ENCODE results near the gene LMO7.
"Not testable (repeated sequence)": the region's sequence is repeated elsewhere in the genome, so short reads cannot be mapped to it uniquely, and the experiment has no call there.

The LMO7 gene

DNA sequence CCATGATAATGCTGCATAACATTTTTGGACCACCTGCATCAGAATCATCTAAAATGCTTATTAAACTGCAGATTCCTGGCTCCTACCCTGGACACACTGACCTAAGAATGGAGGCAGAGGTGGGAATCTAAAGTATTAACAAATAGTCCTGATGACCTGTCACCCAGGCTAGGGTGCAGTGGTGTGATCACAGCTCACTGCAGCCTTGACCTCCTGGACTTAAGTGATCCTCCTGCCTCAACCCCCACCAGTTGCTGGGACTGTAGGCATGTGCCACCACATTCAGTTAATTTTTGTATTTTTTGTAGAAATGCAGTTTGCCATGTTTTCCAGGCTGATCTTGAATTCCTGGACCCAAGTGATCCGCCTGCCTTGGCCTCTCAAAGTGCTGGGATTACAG is 43.3 kb downstream of the LMO7 start:
- H3K27ac ChIP-seq = no peak overlapping the region
- H3K36me3 ChIP-seq (ENCODE audit: control insufficient read depth, insufficient read depth, low read length) = no peaks in the 10 kb centered on the region
- no peak overlapping the region for H3K4me3 ChIP-seq (ENCODE audit: low read depth, low read length)
- no peaks in the 10 kb centered on the region for H3K9me3 ChIP-seq (ENCODE audit: control insufficient read depth, low read length)
- TF ChIP-seq CTCF (IDR thresholded peaks at IDR 0.05) = no peak
- H2AFZ ChIP-seq = no peak overlapping the region
- no peaks in the 10 kb centered on the region for H3K79me2 ChIP-seq
- H3K4me1 ChIP-seq = no peaks in the 10 kb centered on the region
- no peaks in the 10 kb centered on the region for H3K27me3 ChIP-seq (ENCODE audit: control insufficient read depth, insufficient read depth, low read length)
- no peak overlapping the region for H3K9ac ChIP-seq
- no peak overlapping the region for H3K4me2 ChIP-seq (ENCODE audit: low read length)

- H3K4me2 ChIP-seq (ENCODE audit: low read length); H3K36me3 ChIP-seq (ENCODE audit: control insufficient read depth, insufficient read depth, low read length); H3K4me1 ChIP-seq; H3K27me3 ChIP-seq (ENCODE audit: control insufficient read depth, insufficient read depth, low read length); H2AFZ ChIP-seq; H3K9me3 ChIP-seq (ENCODE audit: control insufficient read depth, low read length); H3K79me2 ChIP-seq; H3K9ac ChIP-seq; H3K27ac ChIP-seq; H3K4me3 ChIP-seq (ENCODE audit: low read depth, low read length): not testable (repeated sequence)
These were observed 44.1 kb downstream of the LMO7 start for GRCh38 chr13:75680251-75680650.

GRCh38 chr13:75682326-75682725 is 46.2 kb downstream of the LMO7 start:
- Histone ChIP-seq H3K4me3 (ENCODE audit: low read depth, low read length) (no peak overlapping the region), H3K9ac (no peak overlapping the region), H3K36me3 (ENCODE audit: control insufficient read depth, insufficient read depth, low read length) (no peaks in the 10 kb centered on the region), H3K9me3 (ENCODE audit: control insufficient read depth, low read length) (no peaks in the 10 kb centered on the region), H3K79me2 (no peaks in the 10 kb centered on the region), H3K4me2 (ENCODE audit: low read length) (no peak overlapping the region), H3K27me3 (ENCODE audit: control insufficient read depth, insufficient read depth, low read length) (no peaks in the 10 kb centered on the region), H3K27ac (no peak overlapping the region), H2AFZ (no peak overlapping the region), H3K4me1 (no peaks in the 10 kb centered on the region)
- TF ChIP-seq CTCF (IDR thresholded peaks at IDR 0.05) = no peak

- Histone ChIP-seq H3K27ac (no peak overlapping the region), H3K4me3 (ENCODE audit: low read depth, low read length) (no peak overlapping the region), H3K4me2 (ENCODE audit: low read length) (no peak overlapping the region)
These were observed 49.1 kb downstream of the LMO7 start for GRCh38 chr13:75685239-75685697.

DNA sequence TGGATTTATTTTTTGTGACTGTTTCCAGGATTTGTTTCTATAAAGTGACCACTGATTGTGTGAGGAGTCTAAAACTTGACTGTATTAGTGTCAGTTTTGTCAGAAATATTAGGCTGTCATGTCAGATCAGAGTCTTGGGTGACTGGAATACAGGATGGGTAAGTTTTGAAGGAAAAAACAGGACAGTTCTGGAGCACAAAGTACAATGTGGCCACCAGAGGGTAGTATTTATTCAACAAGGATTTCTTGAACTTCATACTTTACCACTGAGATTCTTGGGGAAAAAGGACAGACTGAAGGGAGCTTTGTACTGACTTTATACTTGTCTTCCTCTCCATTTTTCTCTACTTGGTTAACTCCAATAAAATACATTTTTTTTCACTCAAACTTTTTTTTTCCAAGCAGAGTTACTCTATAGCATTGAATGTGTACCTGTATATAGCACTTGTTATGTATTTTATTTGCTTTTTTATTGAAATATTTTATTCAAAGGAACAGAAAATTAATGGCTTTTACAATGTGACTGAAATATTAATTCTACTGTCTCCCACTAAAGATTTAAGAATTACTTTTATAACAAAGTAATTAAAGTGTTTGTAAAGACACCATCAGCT is 51.1 kb downstream of the LMO7 start:
- no peaks in the 10 kb centered on the region for H3K9me3 ChIP-seq (ENCODE audit: control insufficient read depth, low read length)
- H3K27me3 ChIP-seq (ENCODE audit: control insufficient read depth, insufficient read depth, low read length) = no peaks in the 10 kb centered on the region
- H3K9ac ChIP-seq = no peak overlapping the region
- no peak overlapping the region for H3K4me2 ChIP-seq (ENCODE audit: low read length)
- no peaks in the 10 kb centered on the region for H3K4me1 ChIP-seq
- no peak overlapping the region for H3K4me3 ChIP-seq (ENCODE audit: low read depth, low read length)
- no peaks in the 10 kb centered on the region for H3K36me3 ChIP-seq (ENCODE audit: control insufficient read depth, insufficient read depth, low read length)
- no peak overlapping the region for H3K27ac ChIP-seq
- no peaks in the 10 kb centered on the region for H3K79me2 ChIP-seq
- no peak overlapping the region for H2AFZ ChIP-seq
- no peak for TF ChIP-seq CTCF (IDR thresholded peaks at IDR 0.05)

More at GRCh38 chr13:75685239-75685697, 49.1 kb downstream of the LMO7 start:
- H3K9ac ChIP-seq = no peak overlapping the region
- H3K36me3 ChIP-seq (ENCODE audit: control insufficient read depth, insufficient read depth, low read length) = no peaks in the 10 kb centered on the region
- no peaks in the 10 kb centered on the region for H3K79me2 ChIP-seq
- H3K4me1 ChIP-seq = no peaks in the 10 kb centered on the region
- no peak for TF ChIP-seq CTCF (IDR thresholded peaks at IDR 0.05)
- no peak overlapping the region for H2AFZ ChIP-seq
- no peaks in the 10 kb centered on the region for H3K27me3 ChIP-seq (ENCODE audit: control insufficient read depth, insufficient read depth, low read length)
- no peaks in the 10 kb centered on the region for H3K9me3 ChIP-seq (ENCODE audit: control insufficient read depth, low read length)

All from parathyroid adenoma (tissue), 2 donors.